GM13976 (cell line): Measurements from ENCODE around the gene RAC2.

ENCODE experiments used
- DNase-seq: peaks from one replicate; pipeline ENCODE4 v3.0.0; 2012; ENCODE audit warnings: low spot score
- in situ Hi-C: fragments of 300-500 bp; cut with MboI; formaldehyde crosslinking; loops from one replicate; pipeline ENCODE4 v1.12.0; 2022; ENCODE audit warnings: low sequenced_read_pairs, mixed read lengths, inconsistent platforms; ENCODE audit not compliant: unreplicated experiment
- TF ChIP-seq, protein P1 (sequence below): IDR thresholded peaks from 2 replicates; pipeline ENCODE4 v1.5.1; 2012; ENCODE audit warnings: borderline replicate concordance, mild to moderate bottlenecking; ENCODE audit not compliant: insufficient read depth; ENCODE audit errors: extremely low read depth, missing control alignments, control extremely low read depth

Gene RAC2

GRCh38 chr22:37184816-37185541, 59.1 kb downstream of the RAC2 start:
- no peak for DNase-seq
- TF ChIP-seq, protein P1, sequence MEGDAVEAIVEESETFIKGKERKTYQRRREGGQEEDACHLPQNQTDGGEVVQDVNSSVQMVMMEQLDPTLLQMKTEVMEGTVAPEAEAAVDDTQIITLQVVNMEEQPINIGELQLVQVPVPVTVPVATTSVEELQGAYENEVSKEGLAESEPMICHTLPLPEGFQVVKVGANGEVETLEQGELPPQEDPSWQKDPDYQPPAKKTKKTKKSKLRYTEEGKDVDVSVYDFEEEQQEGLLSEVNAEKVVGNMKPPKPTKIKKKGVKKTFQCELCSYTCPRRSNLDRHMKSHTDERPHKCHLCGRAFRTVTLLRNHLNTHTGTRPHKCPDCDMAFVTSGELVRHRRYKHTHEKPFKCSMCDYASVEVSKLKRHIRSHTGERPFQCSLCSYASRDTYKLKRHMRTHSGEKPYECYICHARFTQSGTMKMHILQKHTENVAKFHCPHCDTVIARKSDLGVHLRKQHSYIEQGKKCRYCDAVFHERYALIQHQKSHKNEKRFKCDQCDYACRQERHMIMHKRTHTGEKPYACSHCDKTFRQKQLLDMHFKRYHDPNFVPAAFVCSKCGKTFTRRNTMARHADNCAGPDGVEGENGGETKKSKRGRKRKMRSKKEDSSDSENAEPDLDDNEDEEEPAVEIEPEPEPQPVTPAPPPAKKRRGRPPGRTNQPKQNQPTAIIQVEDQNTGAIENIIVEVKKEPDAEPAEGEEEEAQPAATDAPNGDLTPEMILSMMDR, result no peak
- in situ Hi-C loops, result no loop called here

DNA sequence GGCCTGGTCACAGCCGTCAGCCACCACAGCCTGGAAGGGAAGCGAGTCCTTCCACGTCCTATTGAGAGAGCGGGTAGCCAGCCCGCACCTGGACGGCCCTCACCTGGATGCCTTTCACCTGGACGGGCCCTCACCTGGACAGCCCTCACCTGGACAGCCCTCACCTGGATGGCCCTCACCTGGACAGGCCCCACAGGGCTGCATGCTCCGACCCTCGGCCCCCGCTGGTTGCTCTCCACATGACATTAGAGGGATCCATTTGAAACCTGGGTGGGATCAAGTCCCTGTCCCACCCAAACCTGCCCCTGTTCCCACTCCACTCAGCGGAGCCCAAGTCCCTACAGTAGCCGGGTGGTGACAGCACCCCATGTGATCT, 59.7 kb downstream of the RAC2 start:
- no peak for DNase-seq
- in situ Hi-C loops, result no loop called here
- TF ChIP-seq, protein P1, result no peak

DNA sequence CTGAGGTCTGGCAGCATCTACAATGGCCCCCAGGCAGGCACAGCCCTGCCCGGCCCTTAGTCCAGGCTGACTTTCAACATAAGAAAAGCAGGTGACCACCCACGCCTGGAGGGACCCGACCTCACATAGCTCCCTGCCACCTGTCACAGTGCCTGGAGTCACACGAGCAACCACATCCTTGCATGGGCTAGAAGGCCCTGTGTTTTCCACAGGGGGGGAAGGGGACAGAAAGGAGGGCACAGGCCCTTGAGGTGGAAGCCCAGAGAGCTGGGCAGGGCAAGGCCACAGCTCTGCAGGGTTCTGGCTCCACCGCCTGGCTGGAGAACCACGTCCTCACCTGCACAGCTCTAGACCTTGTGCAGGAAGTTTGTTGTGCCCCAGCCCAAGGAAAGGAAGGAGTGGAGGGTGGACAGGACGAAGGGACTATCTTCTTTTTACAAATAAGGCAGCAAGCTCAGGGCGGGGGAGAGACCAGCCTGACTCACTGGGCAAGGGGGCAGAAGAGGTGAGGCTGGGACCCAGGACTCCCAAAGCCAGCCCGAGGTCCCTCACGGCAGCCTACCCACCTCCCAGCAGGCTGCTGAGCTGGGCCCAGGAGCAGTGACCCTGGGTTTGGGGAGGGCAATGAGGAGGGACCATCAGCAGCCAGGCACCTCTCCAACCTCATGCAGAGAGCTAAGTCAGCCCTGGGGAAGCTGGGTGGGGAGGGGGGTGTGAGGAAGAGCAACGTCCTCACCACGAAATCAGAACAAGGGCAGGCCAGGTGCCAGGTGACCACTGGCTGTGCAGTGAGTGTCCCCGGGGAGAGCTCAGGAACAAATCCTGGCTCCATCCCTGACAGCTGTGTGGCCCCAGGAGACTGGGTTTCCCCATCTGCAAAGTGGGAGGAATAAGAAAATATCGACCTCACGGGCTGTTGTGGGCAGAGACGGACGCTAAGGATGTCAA, 60.4 kb downstream of the RAC2 start:
- DNase-seq, result no peak
- in situ Hi-C loops, result no loop called here
- TF ChIP-seq, protein P1, result no peak

DNA sequence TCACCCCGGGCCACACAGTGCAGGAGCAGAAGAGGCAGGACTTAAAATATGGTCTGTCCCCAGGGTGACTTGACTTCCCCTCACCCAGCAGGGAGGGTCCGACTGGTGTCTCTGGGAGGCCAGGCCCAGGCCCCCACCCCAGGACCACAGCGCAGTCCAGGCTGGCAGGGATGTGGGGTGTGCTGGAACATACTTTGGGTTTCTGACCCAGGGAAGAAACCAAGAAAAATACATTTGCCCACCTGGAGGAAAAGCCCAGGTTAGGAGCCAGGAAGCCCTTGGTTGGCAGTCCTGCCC, 61.2 kb downstream of the RAC2 start:
- in situ Hi-C loops, result no loop called here
- TF ChIP-seq, protein P1, result no peak
- no peak for DNase-seq

DNA sequence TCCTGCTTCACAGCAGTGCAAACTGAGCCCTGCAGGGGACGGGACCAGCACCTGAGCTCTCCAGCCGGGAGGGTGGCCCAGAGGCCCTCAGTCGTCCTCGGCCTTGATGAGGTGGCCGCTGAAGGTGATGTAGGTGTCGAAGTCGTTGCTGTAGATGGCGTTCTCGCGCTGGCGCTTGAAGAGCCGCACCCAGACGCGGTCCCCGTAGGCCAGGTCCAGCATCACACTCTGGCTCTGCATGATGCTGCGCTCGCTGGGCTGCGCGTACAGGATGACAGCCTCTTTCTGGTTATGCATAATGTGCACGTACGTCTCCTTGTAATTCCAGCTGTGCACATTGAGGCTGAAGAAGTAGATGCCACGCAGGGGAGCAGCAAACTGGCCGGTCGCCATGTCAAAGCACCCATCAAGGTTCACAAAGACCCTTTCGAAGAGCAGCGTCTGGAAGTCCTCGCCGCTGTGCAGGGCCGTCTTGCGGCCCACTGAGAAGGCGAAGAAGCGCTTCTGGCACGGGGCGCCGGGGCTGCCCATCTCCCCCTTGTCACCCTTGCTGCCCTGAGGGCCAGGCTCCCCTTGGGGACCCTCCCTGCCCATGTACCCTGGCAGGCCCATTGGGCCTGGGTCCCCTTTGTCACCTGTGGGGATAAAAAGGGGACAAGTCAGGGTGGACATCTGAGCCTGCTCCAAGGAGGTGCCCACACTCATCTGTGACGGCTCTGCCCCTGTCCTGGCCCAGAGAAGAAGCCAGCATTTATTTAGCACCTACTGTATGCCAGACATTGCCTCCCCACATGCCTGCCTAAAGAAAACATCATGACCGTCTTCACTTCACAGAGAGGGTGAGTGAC, 61.7 kb downstream of the RAC2 start:
- in situ Hi-C loops, result no loop called here
- no peak for DNase-seq
- TF ChIP-seq, protein P1, result no peak

DNA sequence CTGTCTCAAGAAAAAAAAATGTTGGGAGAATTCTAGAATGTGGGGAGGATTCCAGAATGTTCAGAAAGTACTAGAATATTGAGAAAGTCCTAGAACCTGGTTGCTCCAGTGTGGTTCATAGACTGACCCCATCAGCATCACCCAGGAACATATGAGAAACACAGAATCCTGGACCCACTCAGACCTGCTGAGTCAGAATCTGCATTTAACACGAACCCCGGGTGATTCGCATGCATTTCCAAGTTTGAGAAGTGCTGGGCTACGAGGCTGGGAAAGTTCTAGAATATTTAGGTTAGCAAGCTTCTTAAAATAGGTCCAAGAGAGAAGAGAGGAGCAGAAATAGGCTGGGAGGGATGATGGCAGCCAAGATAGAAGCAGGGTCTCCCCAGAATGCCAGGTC, 62.4 kb downstream of the RAC2 start:
- TF ChIP-seq, protein P1, result no peak
- DNase-seq, result no peak
- in situ Hi-C loops, result no loop called here
